Breast epithelium (tissue), 3 donors: ENCODE results near the gene FKBP2.

Experiments used
- CTCF ChIP-seq, 3 donors: fragments of 450-650 bp; IDR thresholded peaks; one replicate each; pipeline ENCODE4 v1.5.1; 2016 to 2017; ENCODE audit warnings: antibody characterized with exemption in 3 of 3, mild to moderate bottlenecking in 3 of 3, moderate library complexity in 3 of 3
- POLR2A ChIP-seq: fragments of 450-650 bp; IDR thresholded peaks from one replicate; pipeline ENCODE4 v1.6.1; 2016; ENCODE audit warnings: antibody characterized with exemption, mild to moderate bottlenecking, moderate library complexity
- POLR2AphosphoS5 ChIP-seq, 3 donors: sonication (generic); formaldehyde crosslinking; IDR thresholded peaks; one replicate each; pipeline ENCODE4 v1.6.1; 2017; ENCODE audit warnings: antibody characterized with exemption in 3 of 3

GRCh38 chr11:64220798-64221197 lies 20.1 kb upstream of the FKBP2 start:
- TF ChIP-seq CTCF (IDR thresholded peaks at IDR 0.05), result no peak
- no peak for TF ChIP-seq POLR2A
- TF ChIP-seq POLR2AphosphoS5 (IDR thresholded peaks at IDR 0.05), result no peak
